H1 (cell line): Measurements from ENCODE around the gene PRKCH. TPM values are rescaled to one million over a fixed set of nuclear protein-coding genes. Genes with fewer than 3 reads are reported as not detected.

Experiments
- CTCF ChIA-PET: fragments of 300-600 bp; sonication (Branson Sonifier 250); formaldehyde crosslinking; loops from one replicate; lab custom pipeline; 2021; ENCODE audit not compliant: partially characterized antibody; lab: Charles Lee
- POLR2A ChIA-PET: fragments of 300-600 bp; sonication (Branson Sonifier 250); formaldehyde crosslinking; loops from one replicate; lab custom pipeline; 2021; ENCODE audit warnings: inconsistent platforms; ENCODE audit not compliant: partially characterized antibody; lab: Charles Lee
- DNase-seq, 2 experiments: peaks; one replicate each; pipeline versions ENCODE4 v3.0.0 to v3.0.0-alpha.2; 2010 to 2022; ENCODE audit warnings: low spot score in 2 of 2, low read depth in 1 of 2, mixed read lengths in 1 of 2
- FAIRE-seq: peaks from 2 replicates; lab custom pipeline; 2011; peaks lifted over from hg19 to GRCh38; lab: Jason Lieb, UNC
- H2AFZ ChIP-seq: 2 replicates; pipeline ENCODE4 v1.8.1; 2012; ENCODE audit warnings: low read length, inconsistent platforms
- H2AK5ac ChIP-seq: 2 replicates; pipeline ENCODE4 v1.6.1; 2013; ENCODE audit warnings: low read depth, low read length
- H2BK120ac ChIP-seq: replicated peaks from 2 replicates; pipeline ENCODE3; 2013; ENCODE audit warnings: low read depth, low read length, inconsistent platforms
- H2BK12ac ChIP-seq: 2 replicates; pipeline ENCODE4 v1.6.1; 2013; ENCODE audit warnings: low read depth, low read length
- H2BK15ac ChIP-seq: 2 replicates; pipeline ENCODE4 v1.6.1; 2013; ENCODE audit warnings: low read length
- H2BK20ac ChIP-seq: 2 replicates; pipeline ENCODE4 v1.6.1; 2013; ENCODE audit warnings: low read length
- H2BK5ac ChIP-seq: 2 replicates; pipeline ENCODE4 v1.6.1; 2013; ENCODE audit warnings: low read depth, low read length
- H3K14ac ChIP-seq: 2 replicates; pipeline ENCODE4 v1.6.1; 2013; ENCODE audit warnings: inconsistent platforms; ENCODE audit not compliant: insufficient read length
- H3K18ac ChIP-seq: 2 replicates; pipeline ENCODE4 v1.6.1; 2013; ENCODE audit warnings: low read length; ENCODE audit errors: extremely low read depth
- H3K23ac ChIP-seq: 2 replicates; pipeline ENCODE4 v1.6.1; 2013; ENCODE audit warnings: inconsistent platforms; ENCODE audit not compliant: insufficient read length
- H3K23me2 ChIP-seq: 2 replicates; pipeline ENCODE4 v1.6.1; 2013; ENCODE audit warnings: low read depth, low read length
- H3K27ac ChIP-seq: 2 replicates; pipeline ENCODE4 v1.6.1; 2011; ENCODE audit warnings: low read depth, low read length, inconsistent platforms
- H3K27me3 ChIP-seq, 4 experiments: replicated peaks in 1 of 4; 1 replicate in 1 of 4; 2 replicates in 3 of 4; pipeline versions ENCODE4 v1.6.1 to v1.8.1; 2011 to 2013; ENCODE audit warnings: low read length in 3 of 4, mild to moderate bottlenecking in 3 of 4, inconsistent platforms in 2 of 4, mixed read lengths in 2 of 4, moderate library complexity in 1 of 4; ENCODE audit not compliant: control insufficient read depth in 3 of 4, insufficient read depth in 3 of 4; ENCODE audit errors: extremely low read depth in 1 of 4
- H3K36me3 ChIP-seq, 4 experiments: 2 replicates each; pipeline versions ENCODE4 v1.6.1 to v1.8.1; 2011 to 2013; ENCODE audit warnings: mild to moderate bottlenecking in 4 of 4, low read length in 3 of 4, moderate library complexity in 2 of 4, control low read depth in 1 of 4, inconsistent platforms in 1 of 4; ENCODE audit not compliant: insufficient read depth in 4 of 4, control insufficient read depth in 2 of 4
- H3K4ac ChIP-seq: replicated peaks from 2 replicates; pipeline ENCODE3; 2013; ENCODE audit warnings: low read length, low read depth, mixed read lengths, inconsistent platforms; ENCODE audit not compliant: insufficient read length
- H3K4me1 ChIP-seq, 4 experiments: replicated peaks in 1 of 4; 1 replicate in 1 of 4; 2 replicates in 3 of 4; pipeline versions ENCODE4 v1.6.1 to v1.8.1; 2011 to 2013; ENCODE audit warnings: low read length in 3 of 4, inconsistent platforms in 2 of 4, mixed read lengths in 1 of 4; ENCODE audit not compliant: insufficient read depth in 4 of 4, control insufficient read depth in 3 of 4
- H3K4me2 ChIP-seq, 2 experiments: 2 replicates each; pipeline versions ENCODE4 v1.6.1 to v1.8.1; 2011 to 2013; ENCODE audit warnings: low read depth in 2 of 2, low read length in 2 of 2, control low read depth in 1 of 2, inconsistent platforms in 1 of 2, mild to moderate bottlenecking in 1 of 2; ENCODE audit not compliant: insufficient read depth in 1 of 2
- H3K4me3 ChIP-seq, 4 experiments: fragments of 200-600, 300-600 bp in 1 of 4; sonication (generic), shearing (Covaris generic), sonication (Bioruptor Twin) in 1 of 4; 2 replicates each; pipeline versions ENCODE4 v1.5.1 to v1.8.1; 2011 to 2016; ENCODE audit warnings: low read length in 4 of 4, low read depth in 3 of 4, control low read depth in 2 of 4, inconsistent platforms in 2 of 4, mild to moderate bottlenecking in 2 of 4, mixed read lengths in 1 of 4, moderate library complexity in 1 of 4; ENCODE audit not compliant: insufficient read depth in 2 of 4; ENCODE audit errors: extremely low read depth in 1 of 4
- H3K56ac ChIP-seq: replicated peaks from 2 replicates; pipeline ENCODE3; 2013; ENCODE audit warnings: low read depth, mild to moderate bottlenecking, mixed read lengths, low read length, inconsistent platforms; ENCODE audit not compliant: insufficient read length
- H3K79me1 ChIP-seq: 2 replicates; pipeline ENCODE4 v1.6.1; 2013; ENCODE audit warnings: low read depth, low read length, control low read depth
- H3K79me2 ChIP-seq, 2 experiments: 2 replicates each; pipeline versions ENCODE4 v1.6.1 to v1.8.1; 2012 to 2013; ENCODE audit warnings: low read length in 2 of 2, mild to moderate bottlenecking in 2 of 2, inconsistent platforms in 1 of 2; ENCODE audit not compliant: insufficient read depth in 2 of 2, control insufficient read depth in 1 of 2
- H3K9ac ChIP-seq, 4 experiments: replicated peaks in 1 of 4; 1 replicate in 1 of 4; 2 replicates in 3 of 4; pipeline versions ENCODE4 v1.6.1 to v1.8.1; 2011 to 2013; ENCODE audit warnings: low read depth in 3 of 4, low read length in 3 of 4, control low read depth in 2 of 4, mild to moderate bottlenecking in 2 of 4, moderate library complexity in 2 of 4, inconsistent platforms in 1 of 4; ENCODE audit errors: extremely low read depth in 1 of 4
- H3K9me3 ChIP-seq, 2 experiments: 2 replicates each; pipeline versions ENCODE4 v1.6.1 to v1.8.1; 2012 to 2013; ENCODE audit warnings: mild to moderate bottlenecking in 2 of 2, moderate library complexity in 2 of 2, control low read depth in 1 of 2, inconsistent platforms in 1 of 2, low read depth in 1 of 2, low read length in 1 of 2, mixed read lengths in 1 of 2; ENCODE audit not compliant: insufficient read depth in 2 of 2
- H4K20me1 ChIP-seq, 2 experiments: replicated peaks in 1 of 2; 2 replicates each; pipeline versions ENCODE3 to v1.8.1; 2011 to 2013; ENCODE audit warnings: inconsistent platforms in 2 of 2, low read length in 2 of 2, mild to moderate bottlenecking in 1 of 2; ENCODE audit not compliant: insufficient read depth in 2 of 2, control insufficient read depth in 1 of 2
- H4K5ac ChIP-seq: 2 replicates; pipeline ENCODE4 v1.6.1; 2013; ENCODE audit warnings: low read length, low read depth, mixed read lengths, inconsistent platforms; ENCODE audit not compliant: insufficient read length
- H4K8ac ChIP-seq: 2 replicates; pipeline ENCODE4 v1.8.0; 2013; ENCODE audit warnings: mild to moderate bottlenecking, moderate library complexity, low read length, inconsistent platforms; ENCODE audit not compliant: insufficient read depth; ENCODE audit errors: extremely low read depth
- H4K91ac ChIP-seq: replicated peaks from 2 replicates; pipeline ENCODE3; 2013; ENCODE audit warnings: low read length, mixed read lengths, inconsistent platforms; ENCODE audit not compliant: insufficient read length
- ASH2L ChIP-seq: fragments of 200-600, 300-600 bp; sonication (generic); IDR thresholded peaks from one replicate; pipeline ENCODE4 v1.7.1; 2017; ENCODE audit warnings: low read length
- EP300 ChIP-seq, 2 experiments: IDR thresholded peaks; 1 replicate in 1 of 2; 2 replicates in 1 of 2; pipeline ENCODE4 v1.6.1; 2011 to 2012; ENCODE audit warnings: low read depth in 2 of 2, low read length in 2 of 2, mild to moderate bottlenecking in 2 of 2, borderline replicate concordance in 1 of 2, inconsistent platforms in 1 of 2, moderate library complexity in 1 of 2
- FOSL1 ChIP-seq: IDR thresholded peaks from 2 replicates; pipeline ENCODE4 v1.6.1; 2011; ENCODE audit warnings: mild to moderate bottlenecking, low read depth, low read length, moderate library complexity; ENCODE audit not compliant: insufficient read depth
- JUND ChIP-seq: IDR thresholded peaks from 2 replicates; pipeline ENCODE4 v1.6.1; 2011; ENCODE audit warnings: mild to moderate bottlenecking, improper control_type of control experiment, low read length
- PHF8 ChIP-seq: fragments of 200-600 bp; sonication (generic); conservative IDR thresholded peaks from 2 replicates; pipeline ENCODE4 v1.7.1; 2012; ENCODE audit warnings: low read depth, mild to moderate bottlenecking, inconsistent platforms, low read length, moderate library complexity
- TBP ChIP-seq: IDR thresholded peaks from 2 replicates; pipeline ENCODE4 v1.6.1; 2011; ENCODE audit warnings: low read depth, low read length, improper control_type of control experiment
- WGBS, 2 experiments: shearing (Covaris generic) in 1 of 2; methylation state at CpG; one replicate each; pipeline versions ENCODE4 v1.1.6 to v1.1.7; 2013 to 2015; ENCODE audit warnings: low lambda C conversion rate in 2 of 2, mixed read lengths in 2 of 2, inconsistent platforms in 1 of 2, low coverage in 1 of 2, missing lambda C conversion rate in 1 of 2; ENCODE audit not compliant: insufficient replicate concordance in 2 of 2, insufficient coverage in 1 of 2, insufficient read length in 1 of 2; ENCODE audit errors: extremely low coverage in 1 of 2, missing lambda C conversion rate in 1 of 2; 5-methylcytosine and 5-hydroxymethylcytosine counted together
- polyA plus RNA-seq, 7 experiments: library from polyadenylated mRNA; depleted of rRNA in 3 of 7; stranded (reverse) in 5 of 7; unstranded in 2 of 7; fragments of >200 nt in 5 of 7; fragments of 200-250 nt in 2 of 7; gene quantifications; 1 replicate in 5 of 7; 2 replicates in 1 of 7; 4 replicates in 1 of 7; pipeline versions ENCODE4 v1.2.1 to v1.2.3, GENCODE V29; 2011 to 2013; ENCODE audit warnings: missing spikeins in 2 of 7, mixed read lengths in 2 of 7
- total RNA-seq: library from RNA; stranded (reverse); fragmentation: NEBNext Ultra II Directional; extraction: Animal tissue kit (Norgen Biotek cat#: 25700); gene quantifications from 2 replicates; pipeline ENCODE4 v1.2.1, GENCODE V29; 2021

Gene PRKCH
- total and polyA plus RNA-seq, 2 of the 8 experiments (the other 6 are each of a cell fraction or from before 2014, with no cell fraction given), result 6.4 to 7.0 TPM

DNA sequence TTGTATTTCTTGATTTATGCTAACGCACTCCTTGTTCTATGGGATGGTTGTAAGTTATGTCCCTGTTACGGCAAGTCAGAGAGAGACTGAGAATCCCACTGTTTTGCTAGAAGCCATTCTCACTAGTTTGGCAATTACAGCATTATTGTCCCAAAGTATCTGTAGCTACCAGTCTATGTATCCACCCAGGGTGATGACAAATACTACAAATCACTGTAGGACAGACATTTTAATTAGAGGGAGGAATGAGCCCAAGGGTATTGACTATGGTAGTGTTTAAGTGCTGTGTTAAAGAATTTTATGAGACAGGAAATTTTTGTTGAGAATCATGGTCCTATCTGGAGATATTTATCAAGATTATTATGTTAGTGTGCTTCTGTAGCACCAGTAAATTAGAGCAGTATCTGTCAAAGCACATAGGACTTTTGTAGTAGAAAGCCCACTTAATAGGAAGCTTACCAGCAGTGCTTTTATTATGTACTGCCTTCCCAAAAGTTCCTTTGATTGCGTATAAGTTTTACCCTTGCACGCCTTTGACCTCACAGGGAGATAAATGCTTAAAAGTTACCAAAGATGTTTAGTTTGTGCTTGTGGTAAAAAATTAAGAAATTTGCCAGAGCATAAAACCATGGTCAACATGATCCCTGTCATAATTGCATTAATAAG is 10.7 kb downstream of the PRKCH start:
- no peak overlapping the region for H4K91ac ChIP-seq
- POLR2A ChIA-PET, result no interaction called here
- H3K23ac ChIP-seq, result no peak overlapping the region
- 92% methylated on average over 4 of the region's 4 CpGs; no CpG with 5 or more reads in 1 of the 2 experiments for WGBS, 2 experiments
- no peaks in the 10 kb centered on the region for H3K27me3 ChIP-seq
- CTCF ChIA-PET, result no interaction called here
- TF ChIP-seq ASH2L (no peak), JUND (no peak), EP300 (IDR thresholded peaks at IDR 0.05; ENCODE audit: borderline replicate concordance in 1 of 2, low read depth in 2 of 2, low read length in 2 of 2) (no peak), TBP (no peak), FOSL1 (no peak), PHF8 (no peak)
- no peaks in the 10 kb centered on the region for H3K79me2 ChIP-seq
- no peaks in the 10 kb centered on the region for H3K36me3 ChIP-seq
- no peaks in the 10 kb centered on the region for H3K9me3 ChIP-seq
- no peak overlapping the region for H2BK5ac ChIP-seq
- H3K9ac ChIP-seq, result no peak overlapping the region
- H2BK20ac ChIP-seq, result no peak overlapping the region
- no peak overlapping the region for H4K8ac ChIP-seq
- H3K23me2 ChIP-seq, result no peaks in the 10 kb centered on the region
- H3K4me2 ChIP-seq, result no peak overlapping the region
- no peak overlapping the region for H3K56ac ChIP-seq
- H2BK120ac ChIP-seq, result no peak overlapping the region
- H4K20me1 ChIP-seq, result no peaks in the 10 kb centered on the region
- H3K27ac ChIP-seq, result no peak overlapping the region
- FAIRE-seq, result no peak
- H3K4ac ChIP-seq, result no peak overlapping the region
- no peak for DNase-seq
- H2AK5ac ChIP-seq, result no peak overlapping the region
- H3K79me1 ChIP-seq, result no peaks in the 10 kb centered on the region; the same call in 1 of the 2 replicates
- no peak overlapping the region for H4K5ac ChIP-seq
- no peak overlapping the region for H3K14ac ChIP-seq
- no peak overlapping the region for H2AFZ ChIP-seq
- no peak overlapping the region for H2BK12ac ChIP-seq
- no peak overlapping the region for H3K4me3 ChIP-seq
- H2BK15ac ChIP-seq, result no peak overlapping the region
- H3K4me1 ChIP-seq, result peaks cover 0 to 4% (median 1%) of the 10 kb centered on the region in 4 experiments; a peak in 2 of 7 replicates
- no peak overlapping the region for H3K18ac ChIP-seq
